HG03097 (cell line): Measurements from ENCODE around the gene FAM227A.
"Not testable (repeated sequence)": the region's sequence is repeated elsewhere in the genome, so short reads cannot be mapped to it uniquely, and the experiment has no call there.

Experiments
- ATAC-seq: cut with Tn5 transposase; IDR thresholded peaks from one replicate; pipeline ENCODE4 v1.9.1; 2021; ENCODE audit not compliant: unreplicated experiment, low FRiP score

Gene FAM227A

DNA sequence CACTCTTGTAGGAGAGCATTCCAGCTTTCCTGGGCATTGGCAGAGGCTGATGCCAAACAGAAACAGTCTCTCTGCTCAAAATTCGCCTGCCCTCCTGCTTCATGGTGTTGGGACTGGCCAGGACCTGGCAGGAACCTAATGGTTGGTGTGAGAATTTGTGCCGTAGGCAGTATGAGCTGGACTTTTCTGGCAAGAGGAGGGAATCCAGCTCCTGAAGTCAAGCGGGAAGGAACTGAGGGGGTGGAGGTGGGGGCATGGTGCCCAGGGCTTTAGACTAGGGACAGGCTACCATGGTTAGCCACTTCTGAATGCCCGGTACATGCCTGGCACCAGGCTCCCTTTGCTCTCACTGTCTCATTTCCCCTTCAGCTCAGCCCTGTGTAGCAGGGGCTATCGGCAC lies 18.7 kb upstream of the FAM227A start:
- ATAC-seq = no peak

DNA sequence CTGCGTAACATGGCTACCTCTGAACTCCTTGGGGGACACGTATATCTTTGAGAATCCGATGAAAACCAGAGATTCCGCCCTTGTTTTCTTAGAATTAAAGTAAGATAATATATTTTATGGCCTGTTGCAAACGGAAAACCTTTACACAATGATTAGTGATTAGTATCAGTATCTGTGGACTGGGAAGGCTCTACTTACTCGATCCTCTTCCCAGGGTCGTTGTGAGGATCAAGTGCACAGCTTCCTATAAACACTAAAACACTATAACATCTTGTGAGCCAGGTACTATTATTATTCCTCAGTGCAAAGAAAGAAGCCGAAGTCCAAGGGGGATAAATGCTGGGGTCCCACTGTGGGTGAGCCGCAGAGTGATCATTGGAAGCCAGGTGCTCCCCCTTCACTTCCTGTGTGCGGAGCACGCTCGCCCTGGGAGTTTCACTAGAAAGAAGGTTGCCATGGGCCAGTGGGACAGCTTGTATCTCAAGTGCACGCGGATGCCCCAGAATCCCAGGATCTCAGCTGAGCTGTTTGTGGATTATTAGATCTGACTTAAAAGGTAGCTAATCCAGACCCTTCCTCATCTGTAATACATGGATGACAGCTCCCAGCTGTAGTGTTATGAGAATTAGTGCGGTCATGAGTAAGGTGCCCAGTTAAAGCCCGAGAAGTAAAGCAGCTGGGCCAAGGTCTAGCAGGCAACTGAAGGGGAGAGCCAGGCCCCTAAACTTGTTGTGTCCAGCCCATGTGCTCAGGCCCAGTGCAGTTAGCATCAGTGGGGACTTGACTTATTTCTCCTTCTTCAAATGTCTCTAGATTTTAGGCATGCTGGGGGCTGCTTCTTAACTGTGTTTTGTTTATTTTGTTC lies 1.1 kb upstream of the FAM227A start:
- no peak for ATAC-seq

DNA sequence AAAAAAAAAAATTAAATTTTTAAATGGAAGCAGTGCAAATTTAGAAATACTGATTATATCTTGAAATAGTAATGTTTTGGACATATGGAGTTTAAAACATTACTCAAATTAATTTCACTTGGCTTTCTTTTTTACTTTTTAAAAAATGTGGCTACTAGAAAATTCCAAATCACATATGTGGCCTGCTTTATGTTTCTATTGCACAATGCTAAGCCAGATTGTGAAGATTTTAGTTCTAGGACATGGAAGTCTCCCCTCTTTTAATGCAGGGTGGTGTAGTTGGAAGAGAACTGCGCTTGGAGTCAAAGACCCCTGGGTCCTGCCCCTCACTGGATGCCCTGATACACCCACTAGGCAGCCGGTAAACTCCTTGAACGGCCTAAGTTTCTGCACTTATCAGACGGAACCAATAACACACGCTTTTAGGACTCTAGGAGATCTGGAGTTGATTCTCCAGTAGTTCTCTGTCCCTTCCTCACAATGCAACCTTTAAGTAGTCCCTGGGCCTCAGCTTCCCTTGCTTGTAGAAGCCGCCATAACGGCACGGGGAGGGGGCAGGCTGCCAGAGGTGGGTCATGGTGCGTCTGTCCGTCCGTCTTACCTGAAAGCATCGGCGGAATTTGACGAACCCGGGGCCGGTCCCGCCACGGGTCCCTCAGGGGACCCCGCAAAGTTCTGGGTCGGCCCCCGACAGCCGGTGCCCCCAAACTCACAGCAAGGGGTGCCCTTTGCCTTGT lies 505 bp downstream of the FAM227A start:
- ATAC-seq = no peak

DNA sequence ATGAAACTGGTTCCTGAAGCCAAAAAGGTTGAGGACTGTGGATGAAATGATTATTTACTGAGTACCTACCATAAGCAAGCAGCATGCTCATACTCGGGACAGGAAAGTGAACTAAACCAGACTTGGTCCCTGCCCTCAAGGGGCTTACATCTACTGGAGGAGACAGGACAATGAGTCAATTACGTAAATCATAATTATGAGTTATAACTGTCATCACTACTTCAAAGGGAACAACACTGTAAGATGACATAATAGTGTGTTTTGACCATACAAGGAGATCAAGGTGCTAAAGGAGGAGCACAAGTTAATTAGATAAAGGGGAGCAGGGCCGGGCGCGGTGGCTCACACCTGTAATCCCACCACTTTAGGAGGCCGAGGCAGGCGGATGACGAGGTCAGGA lies 2.5 kb downstream of the FAM227A start:
- ATAC-seq = no peak

DNA sequence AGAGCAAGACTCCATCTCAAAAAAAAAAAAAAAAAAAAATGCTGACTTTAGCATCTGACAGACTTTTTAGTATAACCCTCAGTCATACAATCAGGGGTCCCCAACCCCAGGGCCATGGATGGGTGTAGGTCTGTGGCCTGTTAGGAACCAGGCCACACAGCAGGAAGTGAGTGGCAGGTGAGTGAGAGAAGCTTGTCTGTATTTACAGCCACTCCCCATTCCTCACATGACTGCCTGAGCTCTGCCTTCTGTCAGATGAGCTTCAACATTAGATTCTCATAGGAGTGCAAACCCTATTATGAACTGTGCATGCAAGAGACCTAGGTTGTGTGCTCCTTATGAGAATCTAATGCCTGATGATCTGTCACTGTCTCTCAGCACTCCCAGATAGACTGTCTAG lies 3.3 kb downstream of the FAM227A start:
- no peak for ATAC-seq

DNA sequence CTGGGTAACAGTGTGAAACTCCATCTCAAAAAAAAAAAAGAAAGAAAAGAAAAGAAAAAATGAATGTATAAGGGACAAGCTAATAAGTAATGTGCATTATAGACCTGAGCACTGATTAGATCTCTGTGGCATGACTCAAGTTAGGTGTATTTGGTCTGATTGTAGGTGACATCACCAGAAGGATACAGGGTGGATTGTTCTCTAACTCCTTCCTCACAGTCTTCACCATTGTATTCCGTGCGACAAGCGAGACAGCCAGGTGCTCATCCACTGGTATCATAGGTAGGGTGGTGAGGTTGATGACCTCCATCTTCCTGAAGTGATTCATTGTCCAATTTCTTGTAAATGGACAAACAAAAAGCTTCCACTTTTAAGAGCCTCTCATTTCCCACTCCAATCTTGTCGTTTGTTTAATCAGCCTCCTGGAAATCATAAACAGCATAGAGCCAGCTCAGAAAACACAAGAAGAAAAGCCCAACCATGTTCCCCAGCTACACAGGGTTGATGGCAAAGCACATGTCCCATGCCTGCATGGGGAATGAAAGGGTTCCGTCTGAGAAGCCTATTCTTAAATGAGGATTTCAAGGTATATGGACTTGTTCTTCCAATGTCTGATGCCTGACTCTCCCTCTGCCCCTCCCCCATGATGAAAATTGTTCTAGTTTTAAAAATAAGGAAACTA lies 6.2 kb downstream of the FAM227A start:
- ATAC-seq = no peak

DNA sequence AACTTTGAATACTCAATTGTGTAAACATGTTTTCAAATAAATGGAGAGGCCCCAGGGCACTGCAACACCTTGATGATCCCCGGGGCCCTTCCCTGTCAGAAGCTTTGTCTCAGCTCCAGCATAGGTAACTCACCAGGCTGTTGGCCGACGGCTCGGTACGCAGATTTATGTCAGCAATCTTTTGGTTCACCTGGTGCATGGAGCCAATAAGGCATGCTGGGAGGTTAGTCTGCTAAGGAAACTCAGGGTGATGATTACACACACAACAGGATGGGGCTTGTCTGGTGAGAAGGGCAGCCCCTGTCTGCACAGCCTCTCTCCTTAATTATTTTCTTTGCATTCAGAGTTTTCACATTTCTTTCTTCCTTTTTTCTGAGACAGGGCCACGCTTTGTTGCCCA lies 10.8 kb downstream of the FAM227A start:
- no peak for ATAC-seq

DNA sequence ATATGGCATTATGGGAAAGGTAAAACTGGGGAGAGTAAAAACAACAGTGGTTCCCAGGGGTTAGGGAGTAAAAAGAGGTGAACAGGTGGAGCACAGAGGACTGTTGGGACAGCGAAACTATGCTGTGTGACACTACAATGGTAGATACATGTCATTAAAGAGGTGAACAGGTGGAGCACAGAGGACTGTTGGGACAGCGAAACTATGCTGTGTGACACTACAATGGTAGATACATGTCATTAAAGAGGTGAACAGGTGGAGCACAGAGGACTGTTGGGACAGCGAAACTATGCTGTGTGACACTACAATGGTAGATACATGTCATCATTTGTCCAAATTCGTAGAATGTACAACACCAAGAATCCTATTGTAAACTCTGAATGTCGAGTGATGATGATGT lies 11.9 kb downstream of the FAM227A start:
- peak; percentile 79 for ATAC-seq

DNA sequence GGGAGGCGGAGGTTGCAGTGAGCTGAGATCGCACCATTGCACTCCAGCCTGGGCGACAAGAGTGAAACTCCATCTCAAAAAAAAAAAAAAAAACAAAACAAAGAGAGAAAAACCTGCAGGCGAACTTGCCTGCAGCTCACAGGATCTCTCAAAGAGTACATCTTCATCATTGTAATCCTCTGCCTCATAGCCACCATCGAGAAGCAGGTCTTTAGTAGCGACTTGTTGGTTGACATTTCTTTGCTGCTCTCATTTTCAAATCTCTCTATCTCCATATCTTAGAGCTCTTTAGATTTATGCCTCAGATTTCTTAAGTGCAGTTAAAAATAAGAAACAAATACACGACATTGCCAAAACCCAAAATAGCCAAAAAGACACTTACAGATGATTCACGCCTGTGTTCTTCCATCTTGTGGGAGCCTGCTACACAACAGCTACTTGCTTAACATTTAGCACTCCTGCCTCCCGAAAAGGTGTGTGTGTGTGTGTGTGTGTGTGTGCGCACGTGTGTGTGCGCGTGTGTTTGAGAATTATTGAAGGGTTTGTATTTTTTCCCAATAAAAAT lies 14.6 kb downstream of the FAM227A start:
- ATAC-seq = no peak

DNA sequence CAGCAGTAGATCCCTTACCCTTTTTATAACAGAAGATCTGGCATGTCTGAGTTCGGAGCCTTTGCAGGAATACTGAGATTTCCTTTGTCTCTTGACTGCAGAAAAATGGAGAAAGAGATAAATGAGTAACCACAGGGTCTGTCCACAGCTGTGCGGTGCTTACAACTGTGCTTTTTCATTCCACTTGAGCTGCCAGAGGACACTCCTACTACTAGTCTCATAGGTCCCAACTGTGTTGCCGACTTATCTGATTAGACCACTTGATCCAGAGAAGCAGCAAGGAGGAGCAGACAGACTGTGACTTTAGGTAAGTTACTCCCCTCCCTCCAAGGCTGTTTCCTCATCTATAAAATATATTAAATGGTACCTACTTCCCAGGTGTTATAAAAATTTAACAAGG lies 17.5 kb downstream of the FAM227A start:
- no peak for ATAC-seq

DNA sequence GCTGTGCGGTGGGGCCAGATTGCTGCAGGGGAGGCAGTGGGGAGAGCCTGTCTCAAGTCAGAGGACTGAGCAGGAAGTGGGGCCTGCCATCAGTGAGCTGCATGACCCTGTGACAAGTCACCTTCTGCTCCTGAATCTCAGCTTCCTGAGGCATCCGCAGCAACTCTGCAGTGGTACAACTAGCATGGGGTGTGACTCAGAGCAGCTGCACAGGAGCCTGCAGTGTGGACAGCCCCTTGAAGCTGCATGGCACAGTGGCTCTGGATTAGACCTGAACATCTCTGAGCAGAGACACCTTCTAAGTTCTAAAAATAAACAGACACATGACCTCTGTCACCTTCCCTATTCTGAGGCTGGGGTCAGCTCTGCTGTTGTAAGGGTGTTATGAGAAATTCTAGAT lies 18.0 kb downstream of the FAM227A start:
- no peak for ATAC-seq

DNA sequence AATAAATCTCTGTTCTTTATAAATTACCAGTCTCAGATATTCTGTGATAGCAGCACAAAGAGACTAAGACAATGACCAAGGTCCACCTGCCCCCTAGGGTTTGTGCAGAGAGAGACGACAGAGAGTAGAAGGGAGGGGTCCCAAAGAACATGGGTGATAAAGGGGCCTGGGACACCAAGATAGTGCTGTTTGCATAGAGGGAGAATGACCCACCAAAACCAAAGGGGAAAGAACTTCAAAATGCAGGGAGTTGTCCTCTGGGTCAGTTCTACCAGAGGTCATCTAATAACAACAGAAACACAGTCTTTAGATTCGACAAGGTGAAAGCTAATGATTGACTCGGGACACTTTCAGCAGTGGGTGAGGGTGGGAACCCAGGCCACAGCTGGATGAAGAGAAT lies 23.7 kb downstream of the FAM227A start:
- no peak for ATAC-seq

DNA sequence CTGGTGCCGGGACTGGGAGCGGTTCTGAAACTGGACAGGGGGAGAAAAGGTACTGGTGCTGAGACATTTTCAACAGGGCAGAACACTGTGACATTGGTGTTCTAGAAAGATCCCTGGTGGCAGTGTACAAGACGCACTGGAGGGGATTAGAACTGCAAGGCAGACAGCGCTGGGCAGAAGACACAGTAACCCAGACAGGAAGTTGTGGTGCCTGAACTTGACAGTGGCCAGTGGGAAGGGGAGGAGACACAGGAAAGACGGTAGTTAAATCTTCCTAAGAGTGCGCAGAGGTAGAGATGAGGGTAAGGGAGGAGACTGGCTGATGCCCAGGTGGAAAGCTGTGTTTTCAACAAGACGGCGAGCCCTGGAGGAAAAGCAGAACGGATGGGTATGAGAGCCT lies 24.5 kb downstream of the FAM227A start:
- no peak for ATAC-seq

DNA sequence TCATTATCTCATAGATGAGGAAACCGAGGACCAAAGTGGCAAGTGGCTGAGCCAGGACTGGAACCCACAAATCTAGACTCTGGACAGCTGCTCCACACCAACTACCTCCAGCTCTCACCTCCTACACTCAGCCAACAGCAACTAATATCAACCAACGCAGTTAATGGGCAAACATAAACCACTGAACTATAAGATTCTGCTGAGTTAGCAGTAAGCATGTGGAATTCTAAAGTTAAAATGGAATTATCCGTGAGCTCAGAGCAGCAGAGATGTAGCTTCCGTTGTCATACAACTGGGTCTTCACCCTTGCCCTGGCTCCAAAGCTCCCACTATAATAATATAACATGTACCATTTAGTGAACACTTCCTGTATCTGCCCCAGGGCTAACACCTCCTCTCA lies 27.1 kb downstream of the FAM227A start:
- ATAC-seq = no peak

DNA sequence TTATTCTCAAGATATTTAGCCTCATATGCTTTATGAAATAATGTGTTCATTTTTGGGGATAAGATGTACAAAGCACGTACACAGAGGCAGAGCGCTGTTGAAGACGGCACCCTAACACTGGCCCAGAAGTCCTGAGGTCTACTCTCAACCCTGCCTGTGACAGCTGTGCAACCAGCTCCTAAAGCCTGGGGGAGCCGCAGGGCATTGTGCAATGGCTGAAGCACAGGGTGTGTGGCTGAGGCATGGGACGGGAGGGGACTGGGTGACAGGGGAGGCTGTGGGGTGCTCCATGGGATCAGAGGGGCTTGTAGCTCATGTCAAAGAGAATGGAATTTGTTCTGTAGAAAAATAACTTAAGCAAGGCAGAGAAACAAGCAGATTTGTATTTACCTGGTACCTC lies 27.7 kb downstream of the FAM227A start:
- ATAC-seq = no peak

DNA sequence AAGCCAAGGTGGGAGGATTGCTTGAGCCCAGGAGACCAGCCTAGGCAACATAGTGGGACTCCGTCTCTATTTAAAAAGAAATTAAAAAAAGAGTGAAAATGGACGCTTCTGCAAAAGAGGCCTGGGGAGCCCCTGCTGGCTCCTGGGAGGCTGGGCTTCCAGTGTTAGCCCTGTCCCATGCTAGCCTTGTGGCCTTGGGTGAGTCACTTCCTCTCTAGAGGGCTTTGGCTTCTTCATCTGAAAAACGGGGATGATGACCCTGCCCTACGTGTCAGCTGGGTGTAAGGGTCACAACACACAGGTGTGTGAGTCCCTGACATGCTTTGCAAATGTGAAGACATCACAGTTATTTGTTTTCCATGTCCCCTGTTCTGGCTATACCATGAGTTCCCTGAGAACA lies 32.8 kb downstream of the FAM227A start:
- ATAC-seq = no peak

DNA sequence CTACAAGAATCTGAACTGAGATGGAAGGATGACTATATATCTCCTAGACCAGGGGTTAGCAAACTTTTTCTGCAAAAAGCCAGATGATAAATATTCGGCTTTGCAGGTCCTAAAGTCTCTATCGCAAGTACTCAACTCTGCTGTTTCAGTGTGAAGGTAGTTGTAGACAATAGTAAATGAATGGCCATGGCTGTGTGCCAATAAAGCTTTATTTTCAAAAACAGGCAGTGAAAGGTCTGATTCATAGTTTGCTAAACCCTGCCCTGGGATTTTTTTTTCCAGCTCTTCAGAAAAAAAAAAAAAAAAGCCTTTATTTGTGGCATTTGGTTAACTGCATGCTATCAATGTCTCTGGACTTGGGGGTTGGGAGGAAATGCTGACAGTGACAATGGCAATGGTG lies 37.5 kb downstream of the FAM227A start:
- ATAC-seq = no peak

DNA sequence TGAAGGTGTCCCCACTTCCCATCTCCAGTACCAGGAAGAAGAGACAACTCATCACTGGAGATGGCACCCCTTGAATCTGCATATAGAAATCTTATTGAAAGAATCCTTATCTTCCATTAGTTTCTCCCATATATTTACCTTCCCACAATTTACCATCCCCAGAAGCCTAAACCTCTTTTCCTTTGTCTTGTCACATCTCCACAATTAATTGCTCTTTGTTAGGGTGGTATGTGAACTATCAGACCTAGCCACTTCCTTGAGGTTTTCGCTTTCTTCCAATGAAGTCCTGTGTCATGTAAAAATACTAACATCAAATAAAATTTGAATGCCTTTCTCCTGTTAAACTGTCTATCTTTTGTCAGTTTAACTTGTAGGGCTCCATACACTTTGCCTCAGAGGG lies 37.9 kb downstream of the FAM227A start:
- no peak for ATAC-seq

DNA sequence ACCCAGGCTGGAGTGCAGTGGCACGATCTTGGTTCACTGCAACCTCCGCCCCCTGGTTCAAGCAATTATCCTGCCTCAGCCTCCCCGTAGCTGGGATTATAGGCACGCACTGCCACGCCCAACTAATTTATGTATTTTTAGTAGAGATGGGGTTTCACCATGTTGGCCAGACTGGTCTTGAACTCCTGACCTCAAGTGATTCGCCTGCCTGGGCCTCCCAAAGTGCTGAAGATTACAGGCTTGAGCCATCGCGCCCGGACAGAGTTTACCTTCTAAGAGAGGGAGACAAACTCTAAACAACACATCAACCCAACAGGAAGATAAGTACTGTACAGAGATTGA lies 41.2 kb downstream of the FAM227A start:
- ATAC-seq = not testable (repeated sequence)

DNA sequence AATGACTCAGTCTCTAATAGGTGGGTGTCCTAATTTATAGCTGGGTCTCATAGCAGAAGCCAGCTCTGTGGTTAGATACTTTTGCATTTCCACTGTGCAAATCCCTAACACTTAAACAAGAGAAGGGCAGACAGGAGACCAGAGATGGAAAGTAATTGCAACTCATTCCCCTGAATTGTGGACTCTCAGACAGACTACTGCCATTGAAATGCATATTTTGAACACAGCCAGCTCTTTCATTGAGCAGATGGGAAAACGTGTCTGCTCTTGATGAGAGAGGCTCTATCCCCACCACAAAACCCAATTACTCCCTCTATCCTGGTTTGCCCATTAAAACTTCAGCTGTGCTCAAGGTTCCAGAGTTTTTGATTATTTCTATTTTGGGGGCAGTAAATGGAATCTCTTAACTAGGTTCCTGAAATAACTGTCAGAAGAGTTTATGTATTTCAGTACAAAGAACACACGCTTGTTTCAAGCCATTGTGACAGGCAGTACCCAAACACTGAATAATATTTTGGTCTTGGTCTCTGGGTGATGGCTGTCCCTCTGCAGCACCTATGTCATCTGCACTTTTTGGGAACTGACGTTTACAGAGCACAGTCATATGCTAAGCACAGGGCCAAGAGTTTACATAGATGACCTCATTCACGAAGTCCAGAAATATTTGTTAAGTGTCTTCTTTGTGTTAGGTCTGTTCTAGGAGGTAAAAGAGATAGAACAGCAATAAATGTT lies 41.7 kb downstream of the FAM227A start:
- ATAC-seq = no peak

DNA sequence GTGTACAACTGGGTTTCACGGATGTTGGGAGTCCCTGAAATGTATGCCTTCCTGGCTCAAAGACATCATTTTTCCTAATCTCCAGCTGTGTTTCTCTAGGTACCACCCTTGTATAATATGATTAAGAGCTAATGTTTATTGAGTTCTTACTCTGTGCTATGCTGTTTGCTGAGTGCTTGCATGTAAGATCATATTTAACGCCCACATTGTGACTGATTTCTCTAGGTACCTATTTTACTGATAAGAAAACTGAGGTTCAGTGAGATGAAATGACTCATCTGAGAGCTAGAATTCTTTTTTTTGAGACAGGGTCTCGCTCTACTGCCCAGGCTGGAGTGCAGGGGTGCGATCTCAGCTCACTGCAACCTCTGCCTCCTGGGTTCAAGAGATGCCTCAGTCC lies 42.6 kb downstream of the FAM227A start:
- ATAC-seq = no peak
